C4-2B (cell line): ENCODE measurements around the gene ZDHHC14.

Experiments
- ZFX ChIP-seq: fragments of 450-650 bp; IDR thresholded peaks from 2 replicates; pipeline ENCODE4 v1.6.1; 2017
- TF ChIP-seq, protein P1 (sequence below): fragments of 450-650 bp; conservative IDR thresholded peaks from 2 replicates; pipeline ENCODE4 v1.5.1; 2017; ENCODE audit warnings: mild to moderate bottlenecking

DNA sequence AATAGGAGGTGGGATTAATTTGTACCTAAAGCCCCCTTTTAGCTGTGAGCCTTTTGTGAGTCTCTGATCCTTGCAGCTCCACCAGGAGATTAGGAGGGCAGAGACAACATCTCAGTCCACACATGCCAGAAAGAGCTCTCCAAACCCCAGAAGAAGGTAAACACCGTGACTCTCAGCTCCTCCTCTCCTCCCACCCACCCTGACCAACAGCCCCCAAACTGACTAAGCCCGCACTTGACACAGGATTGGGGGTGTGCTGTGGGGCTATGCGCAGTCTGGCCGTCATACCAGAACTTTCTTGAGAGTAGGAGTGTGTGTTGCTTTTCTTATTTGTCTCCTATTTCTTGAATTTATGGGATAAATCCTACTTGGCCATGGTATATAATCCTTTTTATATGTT, 277.3 kb downstream of the ZDHHC14 start:
- TF ChIP-seq, protein P1, sequence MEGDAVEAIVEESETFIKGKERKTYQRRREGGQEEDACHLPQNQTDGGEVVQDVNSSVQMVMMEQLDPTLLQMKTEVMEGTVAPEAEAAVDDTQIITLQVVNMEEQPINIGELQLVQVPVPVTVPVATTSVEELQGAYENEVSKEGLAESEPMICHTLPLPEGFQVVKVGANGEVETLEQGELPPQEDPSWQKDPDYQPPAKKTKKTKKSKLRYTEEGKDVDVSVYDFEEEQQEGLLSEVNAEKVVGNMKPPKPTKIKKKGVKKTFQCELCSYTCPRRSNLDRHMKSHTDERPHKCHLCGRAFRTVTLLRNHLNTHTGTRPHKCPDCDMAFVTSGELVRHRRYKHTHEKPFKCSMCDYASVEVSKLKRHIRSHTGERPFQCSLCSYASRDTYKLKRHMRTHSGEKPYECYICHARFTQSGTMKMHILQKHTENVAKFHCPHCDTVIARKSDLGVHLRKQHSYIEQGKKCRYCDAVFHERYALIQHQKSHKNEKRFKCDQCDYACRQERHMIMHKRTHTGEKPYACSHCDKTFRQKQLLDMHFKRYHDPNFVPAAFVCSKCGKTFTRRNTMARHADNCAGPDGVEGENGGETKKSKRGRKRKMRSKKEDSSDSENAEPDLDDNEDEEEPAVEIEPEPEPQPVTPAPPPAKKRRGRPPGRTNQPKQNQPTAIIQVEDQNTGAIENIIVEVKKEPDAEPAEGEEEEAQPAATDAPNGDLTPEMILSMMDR: no peak
- TF ChIP-seq ZFX: no peak
